ENCODE data around the gene RPS6KA5.
"Not testable (repeated sequence)": the region's sequence is repeated elsewhere in the genome, so short reads cannot be mapped to it uniquely, and the experiment has no call there.

DNA sequence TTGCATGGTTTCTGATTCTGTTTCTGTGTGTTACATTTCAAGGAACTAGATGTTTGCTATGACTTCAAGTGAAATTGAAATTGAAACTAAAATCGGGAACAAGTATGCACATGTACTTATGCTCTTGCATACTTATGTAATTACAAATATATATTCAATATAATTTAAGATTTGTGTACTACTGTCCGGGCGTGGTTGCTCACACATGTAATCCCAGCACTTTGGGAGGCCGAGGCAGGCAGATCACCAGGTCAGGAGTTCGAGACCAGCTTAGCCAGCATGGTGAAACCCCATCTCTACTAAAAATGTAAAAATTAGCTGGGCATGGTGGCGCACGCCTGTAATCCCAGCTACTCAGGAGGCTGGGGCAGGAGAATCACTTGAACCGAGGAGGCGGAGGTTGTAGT, 37.8 kb downstream of the RPS6KA5 start:
- TF ChIP-seq, protein P1, sequence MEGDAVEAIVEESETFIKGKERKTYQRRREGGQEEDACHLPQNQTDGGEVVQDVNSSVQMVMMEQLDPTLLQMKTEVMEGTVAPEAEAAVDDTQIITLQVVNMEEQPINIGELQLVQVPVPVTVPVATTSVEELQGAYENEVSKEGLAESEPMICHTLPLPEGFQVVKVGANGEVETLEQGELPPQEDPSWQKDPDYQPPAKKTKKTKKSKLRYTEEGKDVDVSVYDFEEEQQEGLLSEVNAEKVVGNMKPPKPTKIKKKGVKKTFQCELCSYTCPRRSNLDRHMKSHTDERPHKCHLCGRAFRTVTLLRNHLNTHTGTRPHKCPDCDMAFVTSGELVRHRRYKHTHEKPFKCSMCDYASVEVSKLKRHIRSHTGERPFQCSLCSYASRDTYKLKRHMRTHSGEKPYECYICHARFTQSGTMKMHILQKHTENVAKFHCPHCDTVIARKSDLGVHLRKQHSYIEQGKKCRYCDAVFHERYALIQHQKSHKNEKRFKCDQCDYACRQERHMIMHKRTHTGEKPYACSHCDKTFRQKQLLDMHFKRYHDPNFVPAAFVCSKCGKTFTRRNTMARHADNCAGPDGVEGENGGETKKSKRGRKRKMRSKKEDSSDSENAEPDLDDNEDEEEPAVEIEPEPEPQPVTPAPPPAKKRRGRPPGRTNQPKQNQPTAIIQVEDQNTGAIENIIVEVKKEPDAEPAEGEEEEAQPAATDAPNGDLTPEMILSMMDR (IDR thresholded peaks at IDR 0.05), result not testable (repeated sequence)
- TF ChIP-seq POLR2A (IDR thresholded peaks at IDR 0.05), result not testable (repeated sequence)

Data from stomach (tissue), 4 donors.